ENCODE results near the gene DUSP28.

DNA sequence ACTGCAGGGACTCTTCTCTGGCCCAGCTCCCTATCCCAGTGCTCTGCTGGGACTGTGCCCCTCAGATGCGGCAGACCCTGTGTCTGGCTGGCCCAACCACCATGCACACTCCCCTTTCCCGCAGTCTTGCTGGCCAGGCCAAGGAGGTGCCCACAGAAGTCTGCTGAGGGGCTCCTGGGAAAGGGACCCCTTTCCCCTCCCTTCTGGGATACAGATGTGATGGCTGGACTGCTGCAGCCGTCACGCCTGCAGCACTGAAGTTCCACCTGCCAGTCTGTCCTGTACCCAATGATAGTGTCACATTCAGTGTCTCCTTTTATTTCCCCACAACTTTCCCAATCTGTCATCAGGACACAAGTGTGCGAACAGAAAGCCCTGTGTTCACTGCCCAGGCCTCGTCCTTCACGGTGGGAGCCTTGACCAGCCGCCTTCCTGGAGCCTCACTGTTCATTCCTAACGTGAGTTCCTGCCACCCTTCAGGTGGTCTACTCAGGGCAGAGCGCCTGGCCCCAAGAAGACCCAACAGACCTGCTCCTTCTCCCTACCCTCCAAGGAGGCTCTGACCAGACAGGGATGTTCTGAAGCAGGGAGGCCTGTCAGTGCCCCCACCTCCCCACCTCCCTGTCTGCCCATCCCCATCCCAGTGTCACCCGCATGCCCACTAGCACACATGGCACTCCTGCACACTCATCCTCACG, 49.5 kb upstream of the DUSP28 start:
- TF ChIP-seq, protein P1, sequence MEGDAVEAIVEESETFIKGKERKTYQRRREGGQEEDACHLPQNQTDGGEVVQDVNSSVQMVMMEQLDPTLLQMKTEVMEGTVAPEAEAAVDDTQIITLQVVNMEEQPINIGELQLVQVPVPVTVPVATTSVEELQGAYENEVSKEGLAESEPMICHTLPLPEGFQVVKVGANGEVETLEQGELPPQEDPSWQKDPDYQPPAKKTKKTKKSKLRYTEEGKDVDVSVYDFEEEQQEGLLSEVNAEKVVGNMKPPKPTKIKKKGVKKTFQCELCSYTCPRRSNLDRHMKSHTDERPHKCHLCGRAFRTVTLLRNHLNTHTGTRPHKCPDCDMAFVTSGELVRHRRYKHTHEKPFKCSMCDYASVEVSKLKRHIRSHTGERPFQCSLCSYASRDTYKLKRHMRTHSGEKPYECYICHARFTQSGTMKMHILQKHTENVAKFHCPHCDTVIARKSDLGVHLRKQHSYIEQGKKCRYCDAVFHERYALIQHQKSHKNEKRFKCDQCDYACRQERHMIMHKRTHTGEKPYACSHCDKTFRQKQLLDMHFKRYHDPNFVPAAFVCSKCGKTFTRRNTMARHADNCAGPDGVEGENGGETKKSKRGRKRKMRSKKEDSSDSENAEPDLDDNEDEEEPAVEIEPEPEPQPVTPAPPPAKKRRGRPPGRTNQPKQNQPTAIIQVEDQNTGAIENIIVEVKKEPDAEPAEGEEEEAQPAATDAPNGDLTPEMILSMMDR (IDR thresholded peaks at IDR 0.05) = no peak
- TF ChIP-seq POLR2A (IDR thresholded peaks at IDR 0.05) = no peak
